Type B pancreatic cell (in vitro differentiated cells): ENCODE measurements around the gene SLITRK2. TPM values are rescaled to one million over a fixed set of nuclear protein-coding genes. Genes with fewer than 3 reads are reported as not detected.

ENCODE experiments used
- DNase-seq: peaks from one replicate; pipeline ENCODE4 v3.0.0; 2021; ENCODE audit warnings: mixed read lengths; ENCODE audit not compliant: unreplicated experiment; ENCODE audit errors: extremely low spot score
- H3K27ac Mint-ChIP-seq: 2 replicates; pipeline ENCODE4 v1.8.0; 2021; ENCODE audit warnings: mild to moderate bottlenecking, mixed read lengths
- H3K27me3 Mint-ChIP-seq: 2 replicates; pipeline ENCODE4 v1.8.0; 2021; ENCODE audit warnings: mixed read lengths
- H3K36me3 Mint-ChIP-seq: 2 replicates; pipeline ENCODE4 v1.8.0; 2021; ENCODE audit warnings: mixed read lengths
- H3K4me1 Mint-ChIP-seq: one replicate; pipeline ENCODE4 v1.8.0; 2021; ENCODE audit warnings: mixed read lengths; ENCODE audit not compliant: unreplicated experiment
- H3K4me3 Mint-ChIP-seq: 2 replicates; pipeline ENCODE4 v1.8.0; 2021; ENCODE audit warnings: mild to moderate bottlenecking, mixed read lengths
- H3K9me3 Mint-ChIP-seq: 2 replicates; pipeline ENCODE4 v1.8.0; 2021; ENCODE audit warnings: mixed read lengths
- CTCF ChIP-seq: fragments of 200-600 bp; sonication (generic); conservative IDR thresholded peaks from 2 replicates; pipeline ENCODE4 v1.5.0; 2021; ENCODE audit warnings: antibody characterized with exemption, mild to moderate bottlenecking
- long read RNA-seq: library from polyadenylated mRNA; unstranded; transcript quantifications from one replicate; pipeline ENCODE4 v2.0.0, GENCODE V29; 2020
- total RNA-seq: library from RNA; stranded (reverse); gene quantifications from 2 replicates; pipeline ENCODE4 v1.2.1, GENCODE V29; 2021; ENCODE audit warnings: low replicate concordance

The SLITRK2 gene, protein sequence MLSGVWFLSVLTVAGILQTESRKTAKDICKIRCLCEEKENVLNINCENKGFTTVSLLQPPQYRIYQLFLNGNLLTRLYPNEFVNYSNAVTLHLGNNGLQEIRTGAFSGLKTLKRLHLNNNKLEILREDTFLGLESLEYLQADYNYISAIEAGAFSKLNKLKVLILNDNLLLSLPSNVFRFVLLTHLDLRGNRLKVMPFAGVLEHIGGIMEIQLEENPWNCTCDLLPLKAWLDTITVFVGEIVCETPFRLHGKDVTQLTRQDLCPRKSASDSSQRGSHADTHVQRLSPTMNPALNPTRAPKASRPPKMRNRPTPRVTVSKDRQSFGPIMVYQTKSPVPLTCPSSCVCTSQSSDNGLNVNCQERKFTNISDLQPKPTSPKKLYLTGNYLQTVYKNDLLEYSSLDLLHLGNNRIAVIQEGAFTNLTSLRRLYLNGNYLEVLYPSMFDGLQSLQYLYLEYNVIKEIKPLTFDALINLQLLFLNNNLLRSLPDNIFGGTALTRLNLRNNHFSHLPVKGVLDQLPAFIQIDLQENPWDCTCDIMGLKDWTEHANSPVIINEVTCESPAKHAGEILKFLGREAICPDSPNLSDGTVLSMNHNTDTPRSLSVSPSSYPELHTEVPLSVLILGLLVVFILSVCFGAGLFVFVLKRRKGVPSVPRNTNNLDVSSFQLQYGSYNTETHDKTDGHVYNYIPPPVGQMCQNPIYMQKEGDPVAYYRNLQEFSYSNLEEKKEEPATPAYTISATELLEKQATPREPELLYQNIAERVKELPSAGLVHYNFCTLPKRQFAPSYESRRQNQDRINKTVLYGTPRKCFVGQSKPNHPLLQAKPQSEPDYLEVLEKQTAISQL
- 4.9 and 5.4 TPM in 2 replicates for total RNA-seq
- long read RNA-seq, full-length matches to known transcripts, result 4 of 4 reads
- long read RNA-seq, partial matches to known transcripts, result 0 of 4 reads
- long read RNA-seq, other reads (novel, unspliced or antisense), result 0 of 4 reads

- Mint-ChIP-seq H3K4me3 (peak within 1 kb of the TSS; percentile 80), H3K27ac (no peak within 1 kb of the TSS), H3K36me3 (no peaks in the 10 kb centered on the region), H3K27me3 (peaks cover 76% of the 10 kb centered on the region), H3K4me1 (no peaks in the 10 kb centered on the region), H3K9me3 (peaks cover 3% of the 10 kb centered on the region)
- TF ChIP-seq CTCF, result no peak
- no peak for DNase-seq
Observed at GRCh38 chrX:145817331-145818185, at the start of gene SLITRK2. SLITRK2 (plus strand) TSS chrX:145817829; CDS start chrX:145822426, 4,597 bp downstream.

GRCh38 chrX:145773006-145773405, 44.6 kb upstream of the SLITRK2 start:
- Mint-ChIP-seq H3K9me3 (peaks cover 4% of the 10 kb centered on the region), H3K36me3 (no peaks in the 10 kb centered on the region)

DNA sequence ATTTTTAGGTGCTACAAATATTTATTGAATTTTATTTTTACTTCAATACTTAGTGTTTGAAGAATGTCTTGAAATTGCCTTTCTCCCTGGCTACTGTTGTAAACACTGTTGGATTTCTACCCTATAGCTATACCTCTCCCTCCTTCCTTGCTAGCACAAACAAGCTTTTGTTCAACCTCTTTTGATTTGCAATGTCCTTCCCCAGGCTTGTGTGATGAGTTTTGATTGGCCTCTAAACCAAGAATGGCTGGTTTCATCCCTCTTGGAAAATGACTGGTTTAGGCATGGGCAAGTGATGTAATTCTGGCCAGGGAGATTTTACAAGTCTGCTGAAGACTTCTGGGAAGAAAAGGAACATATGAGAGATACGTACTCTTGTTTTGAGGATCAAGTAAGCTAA, 25.3 kb upstream of the SLITRK2 start:
- no peaks in the 10 kb centered on the region for H3K4me1 Mint-ChIP-seq
- TF ChIP-seq CTCF, result no peak
- H3K36me3 Mint-ChIP-seq, result no peaks in the 10 kb centered on the region
- H3K4me3 Mint-ChIP-seq, result no peak overlapping the region
- H3K27ac Mint-ChIP-seq, result no peak overlapping the region
- H3K9me3 Mint-ChIP-seq, result no peaks in the 10 kb centered on the region
- no peaks in the 10 kb centered on the region for H3K27me3 Mint-ChIP-seq
- no peak for DNase-seq

More at GRCh38 chrX:145773006-145773405, 44.6 kb upstream of the SLITRK2 start:
- TF ChIP-seq CTCF, result no peak
- no peaks in the 10 kb centered on the region for H3K27me3 Mint-ChIP-seq
- H3K27ac Mint-ChIP-seq, result no peak overlapping the region
- no peak overlapping the region for H3K4me3 Mint-ChIP-seq
- no peak for DNase-seq
- no peaks in the 10 kb centered on the region for H3K4me1 Mint-ChIP-seq

- Mint-ChIP-seq H3K27me3 (peaks cover 3% of the 10 kb centered on the region), H3K27ac (no peak overlapping the region), H3K36me3 (no peaks in the 10 kb centered on the region), H3K9me3 (peaks cover 6% of the 10 kb centered on the region), H3K4me3 (no peak overlapping the region), H3K4me1 (no peaks in the 10 kb centered on the region)
- no peak for TF ChIP-seq CTCF
- no peak for DNase-seq
Observed at GRCh38 chrX:145803508-145803907, 14.1 kb upstream of the SLITRK2 start.

GRCh38 chrX:145813081-145813480, 4.5 kb upstream of the SLITRK2 start:
- no peak for TF ChIP-seq CTCF
- Mint-ChIP-seq H3K27ac (no peak overlapping the region), H3K36me3 (no peaks in the 10 kb centered on the region), H3K9me3 (no peaks in the 10 kb centered on the region), H3K4me3 (no peak overlapping the region), H3K4me1 (no peaks in the 10 kb centered on the region), H3K27me3 (peaks cover 43% of the 10 kb centered on the region)
- no peak for DNase-seq
